Heart right ventricle (tissue), 16 donors: ENCODE data around the gene CDKL2. TPM values are rescaled to one million over a fixed set of nuclear protein-coding genes. Genes with fewer than 3 reads are reported as not detected.

Source experiments
- ATAC-seq, 8 donors: fragments of 200-7000 bp; cut with Tn5 transposase; one replicate each; pipeline ENCODE4 v1.9.1; 2020; ENCODE audit warnings: mild to moderate bottlenecking in 8 of 8, moderate library complexity in 8 of 8, moderate number of reproducible peaks in 1 of 8
- DNase-seq, 2 donors: peaks; one replicate each; pipeline ENCODE4 v3.0.0-alpha.2; 2020
- H3K27ac ChIP-seq, 10 donors: fragments of 200-600 bp; sonication (generic) in 2 of 10; one replicate each; pipeline versions ENCODE4 v1.5.0 to v1.8.0; 2020 to 2022; ENCODE audit warnings: mild to moderate bottlenecking in 3 of 10
- H3K27me3 ChIP-seq, 7 donors: fragments of 200-600 bp; one replicate each; pipeline ENCODE4 v1.8.0; 2021 to 2022; ENCODE audit warnings: mild to moderate bottlenecking in 2 of 7
- H3K36me3 ChIP-seq, 9 donors: fragments of 200-600 bp; sonication (generic) in 1 of 9; one replicate each; pipeline versions ENCODE4 v1.5.0 to v1.8.0; 2020 to 2022; ENCODE audit warnings: mild to moderate bottlenecking in 2 of 9
- H3K4me1 ChIP-seq, 9 donors: fragments of 200-600 bp; sonication (generic) in 1 of 9; one replicate each; pipeline versions ENCODE4 v1.5.0 to v1.8.0; 2020 to 2022; ENCODE audit warnings: mild to moderate bottlenecking in 4 of 9
- H3K4me3 ChIP-seq, 10 donors: fragments of 200-600 bp; sonication (generic) in 2 of 10; one replicate each; pipeline versions ENCODE4 v1.5.0 to v1.8.0; 2020 to 2022; ENCODE audit warnings: mild to moderate bottlenecking in 7 of 10, moderate library complexity in 2 of 10
- H3K9me3 ChIP-seq, 11 donors: fragments of 200-600 bp in 10 of 11; sonication (generic) in 2 of 11; one replicate each; pipeline versions ENCODE4 v1.5.0 to v1.8.0; 2013 to 2022; ENCODE audit warnings: mild to moderate bottlenecking in 2 of 11, control low read depth in 1 of 11, moderate library complexity in 1 of 11
- CTCF ChIP-seq, 9 donors: fragments of 200-600 bp; sonication (generic) in 2 of 9; IDR thresholded peaks; one replicate each; pipeline versions ENCODE4 v1.5.0 to v1.8.0; 2021 to 2022; ENCODE audit warnings: antibody characterized with exemption in 9 of 9, mild to moderate bottlenecking in 5 of 9, moderate library complexity in 1 of 9
- WGBS, 2 donors: extraction: QIAGEN DNeasy Blood & Tissue Kit; methylation state at CpG; one replicate each; pipeline ENCODE4 v1.1.7; 2013; ENCODE audit warnings: inconsistent platforms in 1 of 2; 5-methylcytosine and 5-hydroxymethylcytosine counted together
- intact Hi-C, 10 donors: fragments of 100-400 bp; cut with DNase I; formaldehyde crosslinking; loops; one replicate each; pipeline versions ENCODE4 v1.11.1 to v1.14.2; 2022
- long read RNA-seq, 3 donors: library from polyadenylated mRNA; unstranded; transcript quantifications; one replicate each; pipeline ENCODE4 v2.0.0, GENCODE V29; 2020 to 2021
- polyA plus RNA-seq, 2 donors: library from polyadenylated mRNA; stranded (reverse); fragments of 200-250 nt; gene quantifications; one replicate each; pipeline ENCODE4 v1.2.3, GENCODE V29; 2013
- total RNA-seq, 10 donors: library from RNA; stranded (reverse); fragmentation: NEBNext Ultra II Directional in 3 of 10; extraction: Animal tissue kit (Norgen Biotek cat#: 25700) in 3 of 10; gene quantifications; one replicate each; pipeline versions ENCODE4 v1.2.1 to v1.2.4, GENCODE V29; 2021 to 2023
- donor health status: Arrhythmogenic right ventricular cardiomyopathy.
- donor health status: ischemic (EF 13 %, LVEDD 7.1; RV severe dilation, severe dysfunction).
- donor health status: healthy with polysubstance abuse.
- donor health status: DM: no; HTN: yes; CAD: no.
- donor health status: DM: no; HTN: no; CAD: no.
- donor health status: ischemic (EF 25% LVEDD 6.9; RV normal size, moderate dysfunction).
- donor health status: ischemic (EF 25% LVEDD 5.7; RV mildly dilated, moderate dysfunction).
- donor health status: healthy.
- donor health status: DM: yes; HTN: yes; CAD: no.
- donor health status: Ischemic cardiomyopathy.
- donor health status: ischemic (EF 35%, LVEDD 5.7; RV mildly dilated, moderate dysfunction).
- donor health status: nonischemic (EF 11% LVEDD 7.7; RV severe dilation, severe dysfunction).
- donor health status: DM: yes; HTN: yes; CAD: no.
- donor health status: PGD.
- donor health status: ischemic (EF 29% LVEDD 5.4; RV normal size, mild dysfunction).
- donor health status: nonischemic (EF 23%, LVEDD 6.1; RV moderate dilation, normal function).

The CDKL2 gene
- under 1 TPM in 9 of 10 donors, not detected in 1; 0.10 to 0.56 (median 0.34) TPM for total RNA-seq
- under 1 TPM in 1 of 2 donors, not detected in 1; 0.01 TPM for polyA plus RNA-seq
- long read RNA-seq, donor 1, result 0 reads
- long read RNA-seq, donor 2, result 0 reads
- long read RNA-seq, donor 3, result 0 reads

- Histone ChIP-seq H3K9me3 (no peaks in the 10 kb centered on the region), H3K36me3 (no peaks in the 10 kb centered on the region), H3K4me1 (peaks cover 0 to 14% (median 10%) of the 10 kb centered on the region in 9 donors), H3K27me3 (peaks cover 0 to 7% (median 0%) of the 10 kb centered on the region in 7 donors), H3K4me3 (peak within 1 kb of the TSS; percentile 47 to 78 (median 60)), H3K27ac (no peak within 1 kb of the TSS)
- DNase-seq, result peak; percentile 70 to 81
- intact Hi-C loops, result no loop called here
- ATAC-seq, result peak; percentile 88 to 97 (median 94)
- WGBS, 2 donors, result 1 to 3% methylated on average over 56 to 57 of the region's 57 CpGs
- TF ChIP-seq CTCF (IDR thresholded peaks at IDR 0.05), result no peak
Observed at GRCh38 chr4:75630174-75630936, at the start of gene CDKL2. Gene CDKL2, minus strand, starts transcription at chr4:75630528. Its CDS starts 4,540 bp downstream, at chr4:75625988.

- ATAC-seq, result no peak
Observed at GRCh38 chr4:75678965-75679364, 48.6 kb upstream of the CDKL2 start.

GRCh38 chr4:75678473-75678872 lies 48.1 kb upstream of the CDKL2 start:
- intact Hi-C loops, result loop anchor here in 2 of 10 donors (10.0 kb wide), 1 partner anchor 46 kb away; the partner anchor contains the start of gene USO1 (in 2 of the 2)
- H3K9me3 ChIP-seq, result no peaks in the 10 kb centered on the region
- DNase-seq, result no peak
- H3K27me3 ChIP-seq, result no peaks in the 10 kb centered on the region
- no peak for ATAC-seq
- no peak overlapping the region for H3K4me3 ChIP-seq
- peaks cover 0 to 9% (median 8%) of the 10 kb centered on the region in 9 donors for H3K4me1 ChIP-seq
- no peak for TF ChIP-seq CTCF (IDR thresholded peaks at IDR 0.05)
- H3K36me3 ChIP-seq, result no peaks in the 10 kb centered on the region
- H3K27ac ChIP-seq, result no peak overlapping the region

More at GRCh38 chr4:75678965-75679364, 48.6 kb upstream of the CDKL2 start:
- intact Hi-C loops, result loop anchor here in 2 of 10 donors (10.0 kb wide), 1 partner anchor 46 kb away; the partner anchor contains the start of gene USO1 (in 2 of the 2)
- H3K27ac ChIP-seq, result no peak overlapping the region
- no peak for TF ChIP-seq CTCF (IDR thresholded peaks at IDR 0.05)
- DNase-seq, result no peak
- H3K4me3 ChIP-seq, result no peak overlapping the region
- peaks cover 0 to 6% (median 4%) of the 10 kb centered on the region in 9 donors for H3K4me1 ChIP-seq
- H3K9me3 ChIP-seq, result no peaks in the 10 kb centered on the region
- H3K36me3 ChIP-seq, result no peaks in the 10 kb centered on the region
- H3K27me3 ChIP-seq, result no peaks in the 10 kb centered on the region

GRCh38 chr4:75675004-75675531 lies 44.7 kb upstream of the CDKL2 start:
- TF ChIP-seq CTCF (IDR thresholded peaks at IDR 0.05), result no peak
- ATAC-seq, result no peak
- H3K27ac ChIP-seq, result no peak overlapping the region

More at GRCh38 chr4:75675004-75675531, 44.7 kb upstream of the CDKL2 start:
- intact Hi-C loops, result loop anchor here in 2 of 10 donors (10.0 kb wide), 1 partner anchor 50 kb away; the partner anchor contains the start of gene USO1 (in 2 of the 2)
- Histone ChIP-seq H3K4me3 (no peak overlapping the region), H3K9me3 (no peaks in the 10 kb centered on the region), H3K27me3 (no peaks in the 10 kb centered on the region), H3K36me3 (no peaks in the 10 kb centered on the region), H3K4me1 (peaks cover 8 to 31% (median 27%) of the 10 kb centered on the region in 9 donors)
- WGBS, 2 donors, result 89 to 92% methylated on average over 11 of the region's 11 CpGs
- DNase-seq, result no peak
